Measurements from ENCODE around the gene MCRS1. TPM values are rescaled to one million over a fixed set of nuclear protein-coding genes. Genes with fewer than 3 reads are reported as not detected.

The MCRS1 gene
- total RNA-seq, 2 experiments from 2014 or later: 48.2 to 58.2 TPM

GRCh38 chr12:49554266-49554665, 13.7 kb downstream of the MCRS1 start:
- intact Hi-C loops (cut with DNase I, micrococcal nuclease): no loop called here
- no peaks in the 10 kb centered on the region for H3K27me3 Mint-ChIP-seq
- no peaks in the 10 kb centered on the region for H3K4me1 Mint-ChIP-seq
- POLR2A ChIA-PET: no interaction called here
- H3K36me3 Mint-ChIP-seq (ENCODE audit: low read depth): peaks cover 3% of the 10 kb centered on the region
- ATAC-seq: no peak
- CTCF ChIA-PET: interaction anchor here (0.6 to 1.7 kb wide), 8 partner anchors 8 to 267 kb away, joined by 3 to 9 read pairs (median 4); no protein-coding TSS in a partner anchor
- DNase-seq: no peak
- H3K9me3 Mint-ChIP-seq (ENCODE audit: low read depth): no peaks in the 10 kb centered on the region
- no peak overlapping the region for H3K4me3 Mint-ChIP-seq
- H3K27ac Mint-ChIP-seq: no peak overlapping the region

GRCh38 chr12:49553512-49554088, 14.3 kb downstream of the MCRS1 start:
- Mint-ChIP-seq H3K36me3 (ENCODE audit: low read depth) (peaks cover 1% of the 10 kb centered on the region), H3K9me3 (ENCODE audit: low read depth) (no peaks in the 10 kb centered on the region), H3K27me3 (peaks cover 3% of the 10 kb centered on the region), H3K4me1 (peaks cover 3% of the 10 kb centered on the region), H3K4me3 (no peak overlapping the region), H3K27ac (no peak overlapping the region)
- CTCF ChIA-PET: interaction anchor here (0.7 to 1.7 kb wide), 7 partner anchors 8 to 267 kb away, joined by 3 to 9 read pairs (median 4); no protein-coding TSS in a partner anchor
- POLR2A ChIA-PET: no interaction called here
- ATAC-seq (peak; percentile 74), DNase-seq (no peak)
- intact Hi-C loops (cut with DNase I, micrococcal nuclease): no loop called here

GRCh38 chr12:49552899-49553298, 15.0 kb downstream of the MCRS1 start:
- DNase-seq: no peak
- Mint-ChIP-seq H3K27me3 (peaks cover 7% of the 10 kb centered on the region), H3K27ac (no peak overlapping the region), H3K4me3 (no peak overlapping the region), H3K9me3 (ENCODE audit: low read depth) (no peaks in the 10 kb centered on the region), H3K4me1 (peaks cover 6% of the 10 kb centered on the region), H3K36me3 (ENCODE audit: low read depth) (no peaks in the 10 kb centered on the region)
- intact Hi-C loops (cut with DNase I, micrococcal nuclease): no loop called here
- CTCF ChIA-PET: interaction anchor here (0.9 to 1.7 kb wide), 4 partner anchors 9 to 26 kb away, joined by 3 to 5 read pairs (median 3); no protein-coding TSS in a partner anchor
- ATAC-seq: no peak
- POLR2A ChIA-PET: no interaction called here

- Mint-ChIP-seq H3K4me3 (no peak overlapping the region), H3K4me1 (peaks cover 6% of the 10 kb centered on the region), H3K36me3 (ENCODE audit: low read depth) (no peaks in the 10 kb centered on the region), H3K27ac (no peak overlapping the region), H3K27me3 (peaks cover 8% of the 10 kb centered on the region), H3K9me3 (ENCODE audit: low read depth) (no peaks in the 10 kb centered on the region)
- POLR2A ChIA-PET: no interaction called here
- no peak for DNase-seq
- intact Hi-C loops (cut with DNase I, micrococcal nuclease): no loop called here
- no peak for ATAC-seq
- CTCF ChIA-PET: interaction anchor here (0.9 to 1.7 kb wide), 5 partner anchors 8 to 195 kb away, joined by 3 to 5 read pairs (median 3); no protein-coding TSS in a partner anchor
Measured at GRCh38 chr12:49552425-49552824, 15.5 kb downstream of the MCRS1 start.

GRCh38 chr12:49552014-49552413, 15.9 kb downstream of the MCRS1 start:
- POLR2A ChIA-PET: no interaction called here

GRCh38 chr12:49550693-49551252, 17.2 kb downstream of the MCRS1 start:
- Mint-ChIP-seq H3K27me3 (peaks cover 12% of the 10 kb centered on the region), H3K27ac (no peak overlapping the region), H3K4me1 (peaks cover 6% of the 10 kb centered on the region), H3K36me3 (ENCODE audit: low read depth) (no peaks in the 10 kb centered on the region), H3K9me3 (ENCODE audit: low read depth) (no peaks in the 10 kb centered on the region), H3K4me3 (no peak overlapping the region)
- POLR2A ChIA-PET: no interaction called here
- no peak for DNase-seq
- CTCF ChIA-PET: interaction anchor here (0.6 to 1.7 kb wide), 7 partner anchors 10 to 262 kb away, joined by 3 to 4 read pairs (median 3); no protein-coding TSS in a partner anchor
- no peak for ATAC-seq
- intact Hi-C loops (cut with DNase I, micrococcal nuclease): no loop called here

More at GRCh38 chr12:49552014-49552413, 15.9 kb downstream of the MCRS1 start:
- Mint-ChIP-seq H3K27me3 (peaks cover 12% of the 10 kb centered on the region), H3K36me3 (ENCODE audit: low read depth) (no peaks in the 10 kb centered on the region), H3K9me3 (ENCODE audit: low read depth) (no peaks in the 10 kb centered on the region), H3K4me1 (peaks cover 6% of the 10 kb centered on the region), H3K4me3 (no peak overlapping the region), H3K27ac (no peak overlapping the region)
- CTCF ChIA-PET: interaction anchor here (0.9 to 1.7 kb wide), 4 partner anchors 8 to 194 kb away, joined by 3 to 4 read pairs (median 3); no protein-coding TSS in a partner anchor
- intact Hi-C loops (cut with DNase I, micrococcal nuclease): no loop called here
- ATAC-seq (no peak), DNase-seq (no peak)

- Mint-ChIP-seq H3K4me3 (peak overlapping the region; percentile 70), H3K27me3 (peaks cover 12% of the 10 kb centered on the region), H3K9me3 (ENCODE audit: low read depth) (no peaks in the 10 kb centered on the region), H3K27ac (no peak overlapping the region), H3K36me3 (ENCODE audit: low read depth) (no peaks in the 10 kb centered on the region), H3K4me1 (peaks cover 6% of the 10 kb centered on the region)
- POLR2A ChIA-PET: no interaction called here
- CTCF ChIA-PET: interaction anchor here (0.6 to 1.5 kb wide), 6 partner anchors 11 to 261 kb away, joined by 3 read pairs; no protein-coding TSS in a partner anchor
- intact Hi-C loops (cut with DNase I, micrococcal nuclease): no loop called here
- ATAC-seq: no peak
- no peak for DNase-seq
Measured at GRCh38 chr12:49549735-49550692, 17.9 kb downstream of the MCRS1 start.

GRCh38 chr12:49548822-49549648, 18.9 kb downstream of the MCRS1 start:
- CTCF ChIA-PET: no interaction called here
- DNase-seq (peak; percentile 56), ATAC-seq (peak; percentile 43)
- intact Hi-C loops (cut with DNase I, micrococcal nuclease): no loop called here
- H3K4me1 Mint-ChIP-seq: peaks cover 6% of the 10 kb centered on the region
- POLR2A ChIA-PET: interaction anchor here (0.7 kb wide), 1 partner anchor 18 kb away, joined by 5 read pairs; no protein-coding TSS in a partner anchor
- no peaks in the 10 kb centered on the region for H3K9me3 Mint-ChIP-seq (ENCODE audit: low read depth)
- no peaks in the 10 kb centered on the region for H3K36me3 Mint-ChIP-seq (ENCODE audit: low read depth)
- H3K27me3 Mint-ChIP-seq: peaks cover 12% of the 10 kb centered on the region
- H3K27ac Mint-ChIP-seq: peak overlapping the region; percentile 61
- peak overlapping the region; percentile 70 for H3K4me3 Mint-ChIP-seq

- intact Hi-C loops (cut with DNase I, micrococcal nuclease): no loop called here
- H3K27ac Mint-ChIP-seq: no peak overlapping the region
- no peaks in the 10 kb centered on the region for H3K36me3 Mint-ChIP-seq (ENCODE audit: low read depth)
- H3K4me3 Mint-ChIP-seq: peak overlapping the region; percentile 70
- POLR2A ChIA-PET: interaction anchor here (0.7 kb wide), 1 partner anchor 19 kb away, joined by 5 read pairs; no protein-coding TSS in a partner anchor
- peaks cover 12% of the 10 kb centered on the region for H3K27me3 Mint-ChIP-seq
- DNase-seq (no peak), ATAC-seq (peak; percentile 27)
- H3K9me3 Mint-ChIP-seq (ENCODE audit: low read depth): no peaks in the 10 kb centered on the region
- CTCF ChIA-PET: no interaction called here
- peaks cover 6% of the 10 kb centered on the region for H3K4me1 Mint-ChIP-seq
Measured at GRCh38 chr12:49548481-49548821, 19.5 kb downstream of the MCRS1 start.

GRCh38 chr12:49547090-49547690, 20.8 kb downstream of the MCRS1 start:
- H3K4me1 Mint-ChIP-seq: peaks cover 6% of the 10 kb centered on the region
- no peak for DNase-seq
- H3K27ac Mint-ChIP-seq: no peak overlapping the region
- H3K9me3 Mint-ChIP-seq (ENCODE audit: low read depth): no peaks in the 10 kb centered on the region
- H3K36me3 Mint-ChIP-seq (ENCODE audit: low read depth): no peaks in the 10 kb centered on the region
- intact Hi-C loops (cut with DNase I, micrococcal nuclease): no loop called here
- no peak overlapping the region for H3K4me3 Mint-ChIP-seq
- peak; percentile 19 for ATAC-seq
- peaks cover 12% of the 10 kb centered on the region for H3K27me3 Mint-ChIP-seq
- ChIA-PET POLR2A (no interaction called here), CTCF (interaction anchor here (0.6 kb wide), 1 partner anchor 339 kb away, joined by 3 read pairs; no protein-coding TSS in a partner anchor)

Data from activated CD4-positive, alpha-beta T cell treated with anti-CD3 and anti-CD28 coated beads for 36 hours (primary cell).